Measurements from ENCODE around the gene PSENEN.

Gene PSENEN, protein sequence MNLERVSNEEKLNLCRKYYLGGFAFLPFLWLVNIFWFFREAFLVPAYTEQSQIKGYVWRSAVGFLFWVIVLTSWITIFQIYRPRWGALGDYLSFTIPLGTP

DNA sequence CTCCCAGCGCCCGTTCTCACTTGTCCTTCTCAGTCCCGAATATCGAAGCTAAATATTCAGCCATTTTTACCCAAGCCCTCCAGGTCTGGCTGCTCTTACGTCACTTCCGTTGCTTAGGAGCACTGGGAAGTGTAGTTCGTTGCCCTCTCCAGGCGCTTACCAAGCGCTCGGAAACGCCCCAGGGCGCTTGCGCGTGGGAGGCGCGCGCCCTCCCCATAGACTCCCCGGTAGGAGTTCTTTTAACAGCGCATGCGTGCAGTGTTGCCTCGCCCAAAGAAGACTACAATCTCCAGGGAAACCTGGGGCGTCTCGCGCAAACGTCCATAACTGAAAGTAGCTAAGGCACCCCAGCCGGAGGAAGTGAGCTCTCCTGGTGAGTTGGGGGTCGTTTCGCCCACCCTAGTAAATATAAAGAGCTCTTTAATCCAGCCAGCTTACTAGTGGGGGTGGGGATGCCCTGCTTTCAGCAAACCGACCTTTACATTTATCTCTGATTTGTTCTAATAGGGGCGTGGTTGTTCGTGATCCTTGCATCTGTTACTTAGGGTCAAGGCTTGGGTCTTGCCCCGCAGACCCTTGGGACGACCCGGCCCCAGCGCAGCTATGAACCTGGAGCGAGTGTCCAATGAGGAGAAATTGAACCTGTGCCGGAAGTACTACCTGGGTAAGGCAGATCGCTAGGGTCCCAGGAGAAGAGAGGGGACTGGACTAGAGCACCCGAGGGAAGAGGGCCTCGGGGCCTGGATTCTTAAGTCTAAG, at the start of gene PSENEN, which contains the start of gene U2AF1L4:
Gene PSENEN (plus strand): TSS at position 324 of the 759 bp plus-strand sequence. CDS start 280 bp downstream, at position 604.
Gene U2AF1L4 (minus strand): TSS at position 91 of the 759 bp plus-strand sequence. CDS start 27 bp downstream, at position 64.
- peak; percentile 99 for DNase-seq (ENCODE audit: low spot score)

DNA sequence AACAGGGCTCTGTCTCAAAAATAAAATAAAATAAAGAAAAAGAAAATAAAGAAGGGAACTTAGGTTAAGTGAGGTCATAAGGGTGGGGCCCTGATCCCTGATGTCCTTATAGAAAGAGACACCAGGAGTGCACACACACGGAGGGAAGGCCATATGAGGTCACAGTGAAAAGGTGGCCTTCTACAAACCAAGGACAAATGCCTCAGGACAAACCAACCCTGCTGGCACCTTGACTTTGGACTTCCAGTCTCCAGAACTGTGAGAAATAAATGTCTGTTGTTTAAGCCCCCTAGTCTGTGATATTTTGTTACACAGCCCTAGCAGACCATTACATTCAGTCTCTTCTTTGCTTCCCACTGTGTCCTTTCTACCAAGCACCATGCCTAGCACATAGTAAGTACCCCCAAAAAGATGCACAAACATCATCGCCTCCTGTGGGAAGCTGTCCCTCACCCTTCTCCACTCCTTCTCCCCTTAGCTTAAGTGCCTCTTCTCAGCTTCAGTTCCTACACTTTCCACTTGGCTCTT, 49.5 kb upstream of the PSENEN start:
- DNase-seq (ENCODE audit: low spot score): no peak

DNA sequence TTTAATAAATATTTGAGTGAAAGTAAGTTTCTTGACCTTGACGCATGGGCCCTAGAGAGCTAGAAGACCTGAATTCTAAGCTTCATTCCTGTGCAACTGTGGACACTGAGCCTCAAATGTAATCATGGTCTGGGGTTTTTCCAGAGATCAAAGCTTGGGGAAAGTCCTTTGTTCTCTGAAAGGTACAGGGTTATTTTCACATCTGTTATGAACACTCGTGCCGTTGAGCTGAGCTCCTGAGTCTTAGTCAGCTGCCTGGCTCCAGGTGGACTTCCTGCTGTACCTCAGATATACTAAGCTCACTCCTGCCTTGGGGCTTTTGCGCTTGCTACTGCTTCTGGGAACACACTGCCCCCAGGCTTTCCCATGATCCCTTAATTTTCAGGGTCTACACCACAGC, 48.6 kb upstream of the PSENEN start:
- no peak for DNase-seq (ENCODE audit: low spot score)

DNA sequence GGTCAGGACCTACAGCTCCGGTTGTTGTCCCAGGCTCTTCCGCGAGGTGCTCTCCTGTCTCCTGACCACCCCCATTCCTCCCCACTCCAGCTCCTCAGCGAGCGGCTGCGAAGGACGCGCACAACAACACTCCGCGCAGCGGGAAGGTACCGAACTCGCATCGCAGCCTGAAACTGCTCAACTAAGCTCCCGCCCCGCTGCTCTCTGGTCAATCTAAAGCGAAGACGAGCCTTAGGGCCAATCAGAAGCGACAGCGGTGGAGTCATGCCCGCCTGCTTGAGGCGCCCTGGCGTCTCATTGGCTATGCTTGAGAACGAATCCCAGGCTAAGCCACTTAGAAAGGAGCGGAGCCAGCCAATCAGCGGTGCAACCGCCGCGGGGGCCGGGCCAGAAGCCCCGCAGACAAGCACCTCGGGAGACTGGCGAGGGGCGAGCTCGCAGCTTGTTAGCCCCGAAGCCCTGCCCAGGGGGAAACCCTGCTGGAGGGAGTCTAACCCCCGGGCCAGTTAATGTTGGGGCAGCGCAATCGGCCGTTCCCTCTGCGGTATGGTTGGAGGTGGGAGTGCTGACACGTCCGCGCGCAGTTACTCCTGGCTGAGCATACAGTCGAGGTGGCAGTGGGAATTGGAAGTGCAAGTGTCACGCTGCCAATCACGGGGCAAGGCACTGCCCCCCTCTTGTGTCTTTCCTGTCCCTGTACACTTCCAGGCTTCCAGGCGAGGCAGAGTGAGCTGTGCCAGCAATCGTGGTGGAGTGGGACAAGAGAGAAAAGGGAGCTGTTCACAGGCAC, 43.0 kb upstream of the PSENEN start:
- peak; percentile 96 for DNase-seq (ENCODE audit: low spot score)

DNA sequence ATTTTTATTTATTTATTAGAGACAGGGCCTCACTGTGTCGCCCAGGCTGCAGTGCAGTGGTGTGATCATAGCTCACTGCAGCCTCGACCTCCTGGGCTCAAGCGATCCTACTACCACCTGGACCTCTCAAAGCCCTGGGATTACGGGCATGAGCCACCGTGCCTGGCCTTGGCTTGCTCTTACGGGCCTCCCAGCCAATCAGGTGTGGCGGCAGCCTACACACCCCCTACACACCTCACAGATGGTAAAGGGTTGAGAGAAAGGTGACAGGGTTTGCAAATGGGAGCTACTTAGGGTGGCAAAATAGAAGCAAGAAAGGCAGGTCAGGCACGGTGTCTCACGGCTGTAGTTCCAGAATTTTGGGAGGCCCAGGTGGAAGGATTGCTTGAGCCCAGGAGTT, 42.1 kb upstream of the PSENEN start:
- DNase-seq (ENCODE audit: low spot score): no peak

DNA sequence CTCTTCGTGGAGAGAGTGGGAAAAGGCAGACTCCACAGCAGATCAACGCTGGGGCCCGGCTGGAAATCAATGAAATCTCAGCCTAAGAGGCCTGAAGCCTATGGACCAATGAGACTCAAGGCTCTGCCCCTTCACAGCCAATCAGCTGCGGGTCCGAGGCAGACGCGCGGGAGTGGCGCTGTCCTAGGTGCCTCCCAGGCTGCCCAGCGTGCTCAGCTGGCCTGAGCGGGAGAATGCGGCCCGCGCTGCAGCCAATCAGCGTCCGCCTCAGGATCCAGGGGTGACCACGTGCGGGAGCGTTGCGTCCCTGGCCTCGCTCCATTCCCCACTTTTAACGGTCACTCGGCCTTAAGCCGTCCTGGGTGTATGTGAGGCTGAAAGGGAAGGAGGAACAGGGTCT, 41.2 kb upstream of the PSENEN start, which contains the start of gene ZBTB32:
Gene ZBTB32 (plus strand): TSS at position 341 of the 400 bp plus-strand sequence. CDS start 10,069 bp downstream, outside the sequence.
- DNase-seq (ENCODE audit: low spot score): peak; percentile 34

DNA sequence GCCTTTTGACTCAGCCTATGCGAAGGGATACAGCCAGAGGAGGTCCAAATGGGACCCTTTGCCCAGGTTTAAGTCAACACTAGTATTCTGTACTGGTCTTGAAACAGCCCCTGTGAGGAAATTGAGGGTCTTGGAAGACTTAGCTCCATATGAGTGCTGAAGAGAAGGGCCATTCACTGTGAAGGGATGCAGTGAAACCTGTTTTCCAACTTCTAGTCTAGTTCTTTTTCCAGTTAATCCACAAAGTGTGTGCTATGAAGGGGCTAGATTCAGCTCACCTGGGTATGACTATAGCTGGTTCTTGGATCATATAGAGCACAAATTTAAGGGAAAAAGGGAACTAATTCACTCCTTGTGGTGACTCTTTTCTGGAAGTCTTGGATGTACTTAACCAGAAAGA, 37.1 kb upstream of the PSENEN start:
- no peak for DNase-seq (ENCODE audit: low spot score)

DNA sequence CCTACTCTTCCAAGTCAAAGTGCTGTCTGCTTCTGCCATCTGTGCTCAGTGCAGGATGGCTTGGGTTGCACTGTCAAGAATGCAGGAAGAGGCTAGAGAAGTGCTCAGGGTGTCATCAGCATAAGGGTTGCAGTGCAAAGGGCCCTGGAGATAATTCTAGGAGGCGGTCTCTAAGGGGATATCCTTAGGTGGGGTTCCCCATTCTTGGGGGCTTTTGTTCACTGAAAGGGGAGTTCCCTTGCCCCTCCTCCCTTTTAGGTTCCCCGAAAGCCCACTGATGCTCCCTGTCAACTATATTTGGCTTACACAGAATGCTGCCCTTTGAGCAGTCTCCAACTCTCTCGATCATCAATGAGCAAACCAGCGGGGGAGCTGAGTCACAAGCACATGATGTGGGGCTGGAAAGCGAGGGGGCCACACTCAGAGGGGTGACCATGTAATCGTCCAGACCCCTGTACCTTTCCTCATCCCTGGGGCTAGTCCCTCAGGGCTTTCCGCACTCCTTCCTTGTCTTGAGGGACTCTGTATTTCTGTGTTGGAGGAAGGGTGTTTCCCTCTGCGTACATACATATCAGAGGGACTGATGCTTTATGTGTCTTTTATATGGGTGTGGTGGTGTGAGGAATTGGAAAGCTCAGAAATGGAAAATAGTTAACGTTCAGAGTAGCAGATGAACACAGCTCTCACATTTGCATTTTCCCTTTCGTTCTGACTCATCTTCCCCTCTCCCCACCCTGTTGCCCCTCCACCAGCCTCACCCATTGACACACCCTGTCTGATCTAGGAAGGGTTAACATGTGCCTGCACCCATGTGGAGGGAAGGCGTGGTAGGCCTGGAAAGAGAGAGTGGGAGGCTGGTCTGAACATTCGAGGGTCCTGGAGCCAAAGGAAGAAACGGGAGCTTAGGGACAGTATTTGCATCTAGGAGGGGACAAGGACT, 34.4 kb upstream of the PSENEN start:
- no peak for DNase-seq (ENCODE audit: low spot score)

DNA sequence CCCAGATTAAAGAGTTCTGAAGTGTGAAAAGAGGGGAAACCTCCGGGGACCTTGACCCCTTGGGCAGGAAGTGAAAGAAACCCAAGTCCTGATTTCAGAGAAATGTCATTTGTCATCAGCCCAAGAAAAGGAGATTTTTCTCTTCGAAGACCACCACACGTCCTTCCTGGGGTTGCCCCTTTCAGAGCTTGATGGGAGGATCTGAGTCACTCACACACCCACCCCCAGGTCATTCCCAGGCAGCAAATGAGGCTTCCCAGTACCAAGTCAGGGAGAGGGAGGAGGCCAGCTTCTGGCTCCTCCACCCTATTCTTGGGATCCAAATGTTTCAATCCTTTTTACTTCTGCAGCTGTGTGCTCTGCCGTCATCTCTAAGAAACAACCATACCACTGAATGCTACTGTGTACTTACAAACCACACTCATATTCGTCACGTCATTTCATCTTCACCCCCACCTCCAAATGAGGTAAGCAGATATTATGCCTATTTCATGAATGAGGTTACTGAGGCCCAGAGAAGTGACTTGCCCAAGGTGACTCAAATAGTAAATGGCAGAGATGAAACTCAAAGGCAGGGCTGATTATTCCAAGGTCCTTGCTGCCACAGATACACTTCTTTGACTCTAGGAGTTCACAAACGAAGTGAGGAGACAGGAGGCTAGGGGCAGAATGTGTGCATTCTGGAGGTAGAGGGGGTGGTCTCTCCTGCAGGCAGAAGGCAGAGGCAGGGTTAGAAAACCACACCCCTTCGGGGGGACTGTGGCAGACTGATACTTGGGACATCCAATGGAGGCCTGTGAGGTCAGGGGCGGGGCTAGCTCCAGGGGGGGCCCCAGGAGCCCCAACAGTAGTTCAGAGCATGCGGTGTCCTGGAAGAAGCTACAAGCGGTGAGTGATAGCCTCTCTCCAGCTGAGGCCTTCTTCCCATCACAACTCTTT, 32.6 kb upstream of the PSENEN start:
- no peak for DNase-seq (ENCODE audit: low spot score)

DNA sequence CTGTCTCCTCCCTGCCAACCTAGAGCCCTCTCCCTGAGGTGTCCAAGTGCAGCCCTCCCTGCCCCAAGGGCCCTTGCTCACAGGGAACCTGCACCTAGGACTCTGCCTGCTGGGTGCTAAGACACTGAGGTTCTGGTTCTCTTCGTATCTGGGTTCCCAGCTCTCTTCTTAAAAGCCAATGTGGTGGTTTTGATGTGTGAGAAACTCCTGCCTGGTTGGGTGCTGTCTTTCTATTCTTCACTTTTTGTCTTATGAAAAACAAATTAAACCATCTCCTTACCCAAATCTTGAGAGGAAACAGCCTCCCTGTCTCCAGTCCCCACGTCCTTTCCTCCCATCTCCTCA, 32.0 kb upstream of the PSENEN start:
- no peak for DNase-seq (ENCODE audit: low spot score)

DNA sequence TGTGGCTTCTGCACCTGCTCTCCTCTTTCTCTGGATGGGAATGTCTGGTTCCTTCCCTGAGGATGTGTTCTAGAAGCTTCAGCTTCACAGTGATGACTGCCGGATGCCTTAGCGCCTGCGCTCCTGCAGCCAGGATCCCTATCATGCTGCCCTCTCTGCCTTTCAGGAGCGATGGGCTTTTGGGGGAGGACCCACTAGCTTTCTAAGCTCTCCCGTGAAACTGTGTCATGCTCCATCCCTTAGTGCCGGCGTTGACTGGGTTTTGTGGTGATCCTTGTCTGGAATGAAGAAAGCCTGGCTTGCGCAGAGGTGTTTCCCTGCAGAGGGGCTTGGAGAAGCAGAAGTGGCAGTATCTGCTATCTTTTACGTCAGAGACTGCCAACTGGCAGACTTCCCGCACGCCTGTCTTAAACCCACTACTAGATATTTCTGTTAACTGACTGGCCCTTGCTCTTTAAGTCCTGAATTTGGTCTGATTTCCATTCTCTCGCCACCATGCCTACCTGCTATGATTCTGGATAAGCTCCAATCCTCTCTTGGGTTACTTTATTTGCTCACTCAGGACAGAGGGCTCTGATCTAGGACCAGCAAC, 31.5 kb upstream of the PSENEN start:
- DNase-seq (ENCODE audit: low spot score): no peak

DNA sequence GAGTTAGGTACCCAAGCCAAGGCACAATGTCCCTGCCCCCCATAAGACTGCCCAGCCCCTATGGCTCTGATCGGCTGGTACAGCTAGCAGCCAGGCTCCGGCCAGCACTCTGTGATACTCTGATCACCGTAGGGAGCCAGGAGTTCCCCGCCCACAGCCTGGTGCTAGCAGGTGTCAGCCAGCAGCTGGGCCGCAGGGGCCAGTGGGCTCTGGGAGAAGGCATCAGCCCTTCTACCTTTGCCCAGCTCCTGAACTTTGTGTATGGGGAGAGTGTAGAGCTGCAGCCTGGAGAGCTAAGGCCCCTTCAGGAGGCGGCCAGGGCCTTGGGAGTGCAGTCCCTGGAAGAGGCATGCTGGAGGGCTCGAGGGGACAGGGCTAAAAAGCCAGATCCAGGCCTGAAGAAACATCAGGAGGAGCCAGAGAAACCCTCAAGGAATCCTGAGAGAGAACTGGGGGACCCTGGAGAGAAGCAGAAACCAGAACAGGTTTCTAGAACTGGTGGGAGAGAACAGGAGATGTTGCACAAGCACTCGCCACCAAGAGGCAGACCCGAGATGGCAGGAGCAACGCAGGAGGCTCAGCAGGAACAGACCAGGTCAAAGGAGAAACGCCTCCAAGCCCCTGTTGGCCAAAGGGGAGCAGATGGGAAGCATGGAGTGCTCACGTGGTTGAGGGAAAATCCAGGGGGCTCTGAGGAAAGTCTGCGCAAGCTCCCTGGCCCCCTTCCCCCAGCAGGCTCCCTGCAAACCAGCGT, 30.7 kb upstream of the PSENEN start:
- no peak for DNase-seq (ENCODE audit: low spot score)

DNA sequence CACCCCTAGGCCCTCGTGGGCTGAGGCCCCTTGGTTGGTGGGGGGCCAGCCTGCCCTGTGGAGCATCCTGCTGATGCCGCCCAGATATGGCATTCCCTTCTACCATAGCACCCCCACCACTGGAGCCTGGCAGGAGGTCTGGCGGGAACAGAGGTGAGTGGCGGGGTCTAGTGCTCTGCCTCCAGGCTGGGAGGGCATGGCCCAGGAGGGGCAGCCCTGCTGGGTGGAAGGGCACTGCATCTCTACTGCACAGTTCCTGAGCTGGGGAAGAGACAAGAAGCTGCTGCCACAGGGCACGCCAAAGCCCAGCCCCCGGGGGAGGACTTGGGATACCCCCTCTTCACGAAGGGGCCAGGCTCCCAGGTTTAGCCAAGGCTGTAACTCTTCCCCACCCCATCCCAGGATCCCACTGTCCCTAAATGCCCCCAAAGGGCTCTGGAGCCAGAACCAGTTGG, 30.1 kb upstream of the PSENEN start:
- no peak for DNase-seq (ENCODE audit: low spot score)

DNA sequence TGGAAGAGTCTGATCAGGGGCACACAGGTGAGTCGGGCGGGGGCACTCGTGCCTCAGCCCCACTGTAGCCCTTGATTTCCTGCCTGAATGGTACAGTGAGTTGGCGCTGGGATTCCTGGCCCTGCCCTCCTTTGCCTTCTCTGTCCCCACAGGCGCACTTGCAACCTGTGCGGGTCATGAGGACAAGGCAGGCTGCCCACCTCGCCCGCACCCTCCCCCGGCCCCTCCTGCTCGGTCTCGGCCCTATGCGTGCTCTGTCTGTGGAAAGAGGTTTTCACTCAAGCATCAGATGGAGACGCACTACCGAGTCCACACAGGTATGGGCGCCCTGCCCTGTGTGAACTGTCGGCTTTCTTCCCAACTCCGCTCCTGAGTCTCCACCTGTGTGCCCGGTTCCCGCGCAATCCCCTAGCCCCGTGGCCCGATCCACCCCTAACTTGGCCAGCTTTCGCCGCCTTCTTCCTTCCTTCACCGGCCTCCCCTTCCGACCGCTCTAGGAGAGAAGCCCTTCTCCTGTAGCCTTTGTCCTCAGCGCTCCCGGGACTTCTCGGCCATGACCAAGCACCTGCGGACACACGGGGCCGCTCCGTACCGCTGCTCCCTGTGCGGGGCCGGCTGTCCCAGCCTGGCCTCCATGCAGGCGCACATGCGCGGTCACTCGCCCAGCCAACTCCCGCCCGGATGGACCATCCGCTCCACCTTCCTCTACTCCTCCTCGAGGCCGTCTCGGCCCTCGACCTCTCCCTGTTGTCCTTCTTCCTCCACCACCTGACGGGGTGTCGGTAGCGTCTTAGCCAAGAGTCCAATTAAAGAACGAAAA, 29.3 kb upstream of the PSENEN start:
- no peak for DNase-seq (ENCODE audit: low spot score)

DNA sequence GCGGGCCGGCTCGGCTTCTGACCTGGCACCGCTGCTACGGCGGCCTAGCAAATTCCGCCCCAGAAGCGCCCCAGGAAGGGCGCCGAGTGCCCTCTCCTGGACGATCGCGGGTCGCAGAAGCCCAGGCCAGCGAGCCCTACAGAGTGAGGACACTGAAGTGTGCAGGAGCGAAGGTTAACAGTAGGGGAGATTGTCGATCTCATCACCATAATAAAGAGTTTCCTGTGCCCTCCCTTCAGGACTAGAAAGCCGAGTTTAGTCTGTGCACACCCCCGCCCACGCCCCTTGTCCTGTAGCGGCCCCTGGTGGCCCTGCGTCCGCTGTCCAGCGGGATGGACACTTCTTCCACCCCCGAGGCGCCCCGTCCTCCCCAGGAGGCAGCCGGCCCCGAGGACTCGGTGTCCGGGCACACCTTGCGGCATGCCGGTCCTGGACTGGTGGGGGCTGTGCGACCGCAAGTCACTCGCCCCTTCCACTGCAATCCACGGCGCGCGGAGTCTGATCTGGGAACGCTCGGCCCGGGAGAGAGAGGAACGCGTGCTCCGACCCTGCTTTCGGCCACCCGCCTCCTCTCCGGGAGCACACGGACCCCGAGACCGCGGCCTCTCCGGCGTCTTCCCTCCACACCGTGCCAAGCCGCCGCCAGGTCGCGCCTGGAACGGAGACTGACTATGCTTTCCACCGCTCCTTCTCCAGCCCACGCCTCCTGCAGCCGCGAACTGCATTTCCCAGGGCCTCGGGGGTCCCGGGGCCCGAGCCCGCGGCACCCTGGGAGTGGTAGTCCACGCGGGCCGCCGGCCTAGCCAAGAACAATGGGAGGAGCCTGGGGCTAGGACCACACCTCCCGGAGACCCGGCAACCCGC, 28.4 kb upstream of the PSENEN start:
- DNase-seq (ENCODE audit: low spot score): peak; percentile 84

DNA sequence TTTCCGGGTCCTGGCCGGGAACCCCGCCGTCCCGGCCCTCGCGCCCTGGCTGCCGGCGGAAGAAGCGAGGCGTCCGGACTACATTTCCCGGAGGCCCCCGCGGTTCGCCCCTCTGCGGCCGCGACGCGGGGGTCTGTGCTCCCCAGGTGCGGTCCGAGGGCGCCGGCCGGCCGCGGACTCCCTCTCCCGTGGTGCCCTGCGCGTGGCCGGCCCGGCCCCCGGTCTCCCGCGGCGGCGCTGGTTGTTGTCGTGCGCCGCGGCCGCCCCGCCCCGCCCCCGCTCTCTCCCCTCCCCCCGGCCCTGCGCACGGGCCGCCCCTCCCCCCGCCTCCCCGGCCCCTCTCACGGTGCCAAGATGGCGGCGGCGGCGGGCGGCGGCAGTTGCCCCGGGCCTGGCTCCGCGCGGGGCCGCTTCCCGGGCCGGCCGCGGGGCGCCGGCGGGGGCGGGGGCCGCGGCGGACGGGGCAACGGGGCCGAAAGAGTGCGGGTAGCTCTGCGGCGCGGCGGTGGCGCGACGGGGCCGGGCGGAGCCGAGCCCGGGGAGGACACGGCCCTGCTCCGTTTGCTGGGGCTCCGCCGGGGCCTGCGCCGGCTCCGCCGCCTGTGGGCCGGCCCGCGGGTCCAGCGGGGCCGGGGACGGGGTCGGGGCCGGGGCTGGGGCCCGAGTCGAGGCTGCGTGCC, 27.6 kb upstream of the PSENEN start, which contains the start of gene KMT2B:
Gene KMT2B (plus strand): TSS at position 339 of the 680 bp plus-strand sequence. CDS start 16 bp downstream, at position 355.
- no peak for DNase-seq (ENCODE audit: low spot score)
